Myocyte (in vitro differentiated cells): ENCODE measurements around the gene SASH1. TPM values are rescaled to one million over a fixed set of nuclear protein-coding genes. Genes with fewer than 3 reads are reported as not detected.
"Not testable (repeated sequence)": the region's sequence is repeated elsewhere in the genome, so short reads cannot be mapped to it uniquely, and the experiment has no call there.

ENCODE experiments used
- DNase-seq: peaks from one replicate; pipeline ENCODE4 v3.0.0-alpha.2; 2012; ENCODE audit warnings: low read depth
- total RNA-seq: library from RNA; depleted of rRNA; stranded (reverse); fragments of >200 nt; gene quantifications from 2 replicates; pipeline ENCODE4 v1.2.3, GENCODE V29; 2014

SASH1 gene
- total RNA-seq, 1 donor from 2014 or later = 39.4 TPM

GRCh38 chr6:148572676-148573335, 230.2 kb downstream of the SASH1 start:
- no peak for DNase-seq

GRCh38 chr6:148573922-148574321, 231.3 kb downstream of the SASH1 start:
- no peak for DNase-seq

DNA sequence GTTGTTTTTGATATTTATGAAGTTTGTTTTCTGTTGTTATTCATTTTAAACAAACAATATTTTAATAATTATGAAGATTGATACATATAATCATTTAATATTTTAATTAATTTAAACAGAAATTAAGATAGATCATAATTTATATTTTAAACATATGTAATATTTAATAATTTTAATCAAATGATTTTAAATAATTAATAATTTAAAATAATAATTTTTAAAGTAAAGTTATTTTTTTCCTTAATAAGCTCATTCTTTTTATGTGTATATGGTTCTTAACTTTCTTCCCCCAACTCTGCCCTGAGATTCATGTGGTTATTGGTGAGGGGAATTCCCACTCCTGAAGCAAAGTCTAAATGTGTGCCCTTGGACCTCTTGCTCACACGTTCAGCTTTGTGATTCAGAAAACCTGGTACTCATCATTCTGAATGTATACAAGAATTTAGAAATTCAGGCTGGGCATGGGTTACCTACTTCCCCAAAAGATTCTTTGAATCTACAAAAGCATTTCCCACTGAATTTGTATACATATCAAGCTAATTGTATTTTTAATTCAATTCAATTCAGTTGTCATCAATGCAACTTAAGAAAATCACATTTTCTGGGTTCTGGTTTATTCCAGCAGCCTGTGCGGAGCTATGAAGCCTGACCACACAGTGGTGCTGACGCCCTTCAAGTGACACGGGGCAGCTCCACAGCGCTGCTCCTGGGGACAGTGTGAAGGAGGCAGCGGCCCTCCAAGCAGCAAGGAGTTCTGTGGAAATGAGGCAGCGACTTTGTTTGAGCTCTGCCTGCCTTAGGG, 235.2 kb downstream of the SASH1 start:
- DNase-seq = peak; percentile 85

DNA sequence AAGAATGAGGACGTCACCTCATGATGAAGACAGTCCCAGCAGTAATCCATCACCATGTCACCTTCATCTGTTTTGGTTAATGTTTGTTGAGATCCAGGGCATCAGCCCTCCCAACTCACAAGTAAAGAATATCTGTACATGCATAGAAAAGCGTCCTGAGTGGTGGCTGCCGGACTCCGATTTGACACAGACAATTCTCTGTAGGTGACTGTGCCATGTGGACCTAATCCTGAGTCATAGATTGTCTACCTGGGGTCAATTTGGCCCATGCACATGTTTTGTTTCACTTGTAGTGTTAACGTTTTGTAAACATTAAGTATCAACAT, 235.8 kb downstream of the SASH1 start:
- DNase-seq = no peak

GRCh38 chr6:148578837-148579565, 236.4 kb downstream of the SASH1 start:
- no peak for DNase-seq

- DNase-seq = no peak
Observed at GRCh38 chr6:148580442-148580841, 237.8 kb downstream of the SASH1 start.

- no peak for DNase-seq
Observed at GRCh38 chr6:148583631-148584030, 241.0 kb downstream of the SASH1 start.

DNA sequence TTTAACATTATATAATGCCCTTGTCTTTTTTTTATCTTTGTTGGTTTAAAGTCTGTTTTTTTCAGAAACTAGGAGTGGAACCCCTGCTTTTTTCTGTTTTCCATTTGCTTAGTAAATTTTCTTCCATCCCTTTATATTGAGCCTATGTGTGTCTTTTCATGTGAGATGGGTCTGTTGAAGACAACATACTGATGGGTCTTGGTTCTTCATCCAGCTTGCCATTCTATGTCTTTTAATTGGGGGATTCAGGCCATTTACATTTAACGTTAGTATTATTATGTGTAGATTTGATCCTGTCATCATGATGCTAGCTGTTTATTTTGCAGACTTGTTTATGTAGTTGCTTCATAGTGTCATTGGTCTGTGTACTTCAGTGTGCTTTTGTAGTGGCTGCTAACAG, 243.0 kb downstream of the SASH1 start:
- DNase-seq = not testable (repeated sequence)

DNA sequence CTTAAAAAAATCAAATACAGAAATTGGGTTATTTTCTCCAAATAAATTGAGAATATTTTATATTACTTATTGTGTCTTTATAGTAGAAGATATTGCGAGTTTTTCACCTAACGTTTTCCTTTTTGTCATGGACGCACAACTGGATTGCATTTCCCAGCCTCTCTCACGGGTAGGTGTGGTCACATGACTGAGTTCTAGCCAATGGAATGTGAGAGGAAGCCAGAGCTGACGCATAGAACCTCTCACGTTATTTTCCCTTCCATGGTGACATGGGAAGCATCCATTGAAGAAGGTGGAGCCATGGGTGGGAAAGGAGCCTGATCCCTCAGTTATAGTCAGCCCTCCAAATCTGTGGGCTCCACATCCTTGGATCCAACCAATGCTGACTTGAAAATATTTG, 248.2 kb downstream of the SASH1 start:
- DNase-seq = no peak

DNA sequence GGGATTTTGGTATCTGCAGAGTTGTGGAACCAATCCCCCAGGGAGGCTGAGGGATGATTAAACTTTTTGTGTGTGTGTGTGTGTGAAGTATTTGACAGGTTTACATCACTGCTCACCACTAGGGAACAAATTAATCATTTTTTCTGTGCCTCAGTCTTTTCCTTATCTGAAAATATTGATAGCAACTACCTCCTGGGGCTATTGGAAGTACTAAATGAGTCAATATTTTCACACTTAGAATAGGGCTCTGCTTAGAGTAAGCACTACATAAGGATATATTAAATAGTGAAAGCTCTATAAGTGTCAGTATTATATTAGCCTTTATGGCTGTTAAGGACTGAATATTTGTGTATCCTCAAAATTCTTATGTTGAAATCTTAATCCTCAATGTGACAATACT, 249.0 kb downstream of the SASH1 start:
- no peak for DNase-seq

GRCh38 chr6:148593130-148593812, 250.6 kb downstream of the SASH1 start:
- DNase-seq = no peak

- DNase-seq = no peak
Observed at GRCh38 chr6:148593813-148594170, 251.2 kb downstream of the SASH1 start.

DNA sequence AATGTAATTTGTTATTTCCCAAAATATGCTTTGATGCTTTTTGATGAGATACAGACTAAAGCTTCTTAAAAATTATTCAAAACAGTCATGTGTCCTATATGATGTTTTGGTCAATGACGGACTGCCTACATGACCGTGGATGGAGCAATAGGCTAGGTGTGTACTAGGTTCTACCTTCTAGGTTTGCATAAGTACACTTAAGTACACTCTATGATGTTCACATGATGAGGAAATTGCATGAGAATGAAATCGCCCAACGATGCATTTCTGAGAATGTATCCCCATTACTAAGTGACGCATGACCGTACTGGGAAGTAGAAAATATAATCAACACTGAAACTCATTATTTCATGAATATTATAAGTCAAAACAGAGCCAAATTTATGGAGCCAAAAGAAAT, 252.9 kb downstream of the SASH1 start:
- no peak for DNase-seq

- DNase-seq = no peak
Observed at GRCh38 chr6:148596891-148597455, 254.3 kb downstream of the SASH1 start.

- DNase-seq = no peak
Observed at GRCh38 chr6:148598724-148599123, 256.1 kb downstream of the SASH1 start.

DNA sequence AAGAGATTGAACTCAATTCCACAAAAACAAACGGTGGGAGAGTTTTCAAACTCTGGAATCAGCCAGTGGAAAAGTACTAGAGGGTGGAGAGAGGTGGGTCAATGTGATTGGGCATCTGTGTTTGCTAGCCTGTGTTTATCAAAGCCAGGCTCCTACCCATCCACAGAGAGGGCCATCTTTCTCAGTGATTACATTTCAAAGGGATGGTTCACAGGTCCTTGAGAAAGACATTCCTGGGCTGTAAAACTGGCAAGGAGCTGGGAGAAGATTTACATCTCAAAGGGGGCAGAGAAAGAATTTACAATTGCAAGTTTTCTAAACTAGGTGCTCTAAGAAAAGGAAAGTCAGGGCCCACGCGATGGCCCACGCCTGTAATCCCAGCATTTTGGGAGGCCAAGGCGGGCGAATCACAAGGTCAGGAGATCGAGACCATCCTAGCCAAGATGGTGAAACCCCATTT, 257.4 kb downstream of the SASH1 start:
- no peak for DNase-seq
